AG09319 (cell line): ENCODE measurements around the gene LPCAT3.

Experiments
- DNase-seq: peaks from one replicate; pipeline ENCODE4 v3.0.0-alpha.2; 2010; ENCODE audit warnings: low read depth; ENCODE audit errors: extremely low read depth
- TF ChIP-seq, protein P1 (sequence below): IDR thresholded peaks from 2 replicates; pipeline ENCODE4 v1.5.1; 2011; ENCODE audit warnings: low read depth, mild to moderate bottlenecking, inconsistent platforms, low read length, moderate library complexity

Gene LPCAT3

DNA sequence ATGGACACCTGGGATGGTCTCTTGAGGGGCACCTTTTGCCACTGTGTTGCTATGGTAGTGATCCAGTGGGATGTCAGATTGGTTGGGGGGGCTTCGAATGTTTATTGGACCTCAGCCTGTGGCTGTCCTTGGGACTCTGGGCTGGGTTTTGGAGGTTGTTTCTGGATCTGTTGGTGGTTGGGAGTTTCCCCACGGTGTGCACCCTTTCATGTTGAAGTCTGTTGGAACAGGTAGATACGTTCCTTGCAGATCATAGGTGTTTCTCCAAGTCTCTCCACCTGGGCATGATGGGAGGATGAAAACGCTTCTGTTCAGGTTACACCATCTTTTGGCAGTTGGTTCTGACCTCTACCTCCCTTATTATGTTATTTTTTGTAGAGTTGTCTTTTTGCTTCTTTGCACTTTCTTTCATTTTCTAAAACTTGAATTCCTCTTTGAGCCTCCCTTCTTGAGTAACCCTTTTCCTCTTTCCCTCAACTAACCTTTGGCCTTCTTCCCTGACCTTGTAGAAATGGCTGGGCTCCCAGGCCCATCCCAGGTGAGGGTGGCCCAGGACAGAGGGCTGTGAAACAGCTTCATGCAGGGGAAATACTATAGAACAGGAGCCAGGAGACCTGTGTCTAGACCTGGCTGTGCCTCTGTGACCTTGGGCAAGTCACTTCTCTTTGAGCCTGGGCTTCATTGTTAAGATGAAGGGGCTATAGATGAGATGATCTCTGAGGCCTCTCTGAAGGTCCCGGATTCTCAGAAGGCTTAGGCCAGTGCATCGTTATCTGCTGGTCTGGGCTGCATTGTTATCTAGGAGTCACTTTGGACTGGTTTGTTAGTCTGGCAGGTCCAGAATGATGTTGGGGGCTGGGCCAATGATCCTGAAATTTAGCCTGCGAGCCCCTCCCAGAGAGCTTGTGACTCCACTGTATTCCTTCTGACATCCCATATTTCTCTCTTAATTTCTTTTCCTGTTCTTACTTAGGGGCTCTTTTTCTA is 88.5 kb downstream of the LPCAT3 start:
- DNase-seq: no peak
- TF ChIP-seq, protein P1, sequence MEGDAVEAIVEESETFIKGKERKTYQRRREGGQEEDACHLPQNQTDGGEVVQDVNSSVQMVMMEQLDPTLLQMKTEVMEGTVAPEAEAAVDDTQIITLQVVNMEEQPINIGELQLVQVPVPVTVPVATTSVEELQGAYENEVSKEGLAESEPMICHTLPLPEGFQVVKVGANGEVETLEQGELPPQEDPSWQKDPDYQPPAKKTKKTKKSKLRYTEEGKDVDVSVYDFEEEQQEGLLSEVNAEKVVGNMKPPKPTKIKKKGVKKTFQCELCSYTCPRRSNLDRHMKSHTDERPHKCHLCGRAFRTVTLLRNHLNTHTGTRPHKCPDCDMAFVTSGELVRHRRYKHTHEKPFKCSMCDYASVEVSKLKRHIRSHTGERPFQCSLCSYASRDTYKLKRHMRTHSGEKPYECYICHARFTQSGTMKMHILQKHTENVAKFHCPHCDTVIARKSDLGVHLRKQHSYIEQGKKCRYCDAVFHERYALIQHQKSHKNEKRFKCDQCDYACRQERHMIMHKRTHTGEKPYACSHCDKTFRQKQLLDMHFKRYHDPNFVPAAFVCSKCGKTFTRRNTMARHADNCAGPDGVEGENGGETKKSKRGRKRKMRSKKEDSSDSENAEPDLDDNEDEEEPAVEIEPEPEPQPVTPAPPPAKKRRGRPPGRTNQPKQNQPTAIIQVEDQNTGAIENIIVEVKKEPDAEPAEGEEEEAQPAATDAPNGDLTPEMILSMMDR: no peak

DNA sequence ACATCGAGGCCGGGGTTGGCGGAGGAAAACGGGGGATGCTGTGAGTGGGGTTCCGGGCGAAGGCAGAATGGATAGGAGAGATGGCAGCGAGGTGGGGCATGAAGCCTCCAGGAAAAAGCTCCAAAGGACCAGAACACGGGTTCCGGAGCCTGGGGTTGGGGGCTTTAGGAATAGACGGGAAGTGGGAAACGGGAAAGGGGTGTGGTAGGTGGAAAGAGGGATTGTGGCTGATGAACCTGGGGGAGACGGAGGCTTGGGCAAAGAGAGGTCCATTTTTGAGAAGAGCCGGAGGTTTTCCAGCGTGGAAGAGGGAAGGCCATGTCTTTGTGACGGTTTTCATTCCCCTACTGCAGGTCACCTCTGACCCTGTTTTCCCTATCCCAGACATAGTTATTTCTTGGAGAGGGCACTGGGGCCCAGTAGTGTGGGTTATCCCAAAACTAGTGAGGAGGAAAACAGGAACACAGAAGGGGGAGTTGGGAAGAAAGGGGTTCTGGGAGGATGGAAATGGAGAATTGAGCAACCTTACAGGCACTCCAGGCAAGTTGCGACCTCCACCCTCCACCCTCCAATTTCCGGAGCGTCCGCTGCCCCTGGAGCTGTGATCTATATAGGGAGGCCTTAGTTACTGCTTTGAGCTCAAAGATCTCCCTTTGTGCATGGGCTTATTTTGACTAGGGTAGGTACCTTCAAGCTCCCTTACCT is 89.4 kb downstream of the LPCAT3 start:
- TF ChIP-seq, protein P1: no peak

DNA sequence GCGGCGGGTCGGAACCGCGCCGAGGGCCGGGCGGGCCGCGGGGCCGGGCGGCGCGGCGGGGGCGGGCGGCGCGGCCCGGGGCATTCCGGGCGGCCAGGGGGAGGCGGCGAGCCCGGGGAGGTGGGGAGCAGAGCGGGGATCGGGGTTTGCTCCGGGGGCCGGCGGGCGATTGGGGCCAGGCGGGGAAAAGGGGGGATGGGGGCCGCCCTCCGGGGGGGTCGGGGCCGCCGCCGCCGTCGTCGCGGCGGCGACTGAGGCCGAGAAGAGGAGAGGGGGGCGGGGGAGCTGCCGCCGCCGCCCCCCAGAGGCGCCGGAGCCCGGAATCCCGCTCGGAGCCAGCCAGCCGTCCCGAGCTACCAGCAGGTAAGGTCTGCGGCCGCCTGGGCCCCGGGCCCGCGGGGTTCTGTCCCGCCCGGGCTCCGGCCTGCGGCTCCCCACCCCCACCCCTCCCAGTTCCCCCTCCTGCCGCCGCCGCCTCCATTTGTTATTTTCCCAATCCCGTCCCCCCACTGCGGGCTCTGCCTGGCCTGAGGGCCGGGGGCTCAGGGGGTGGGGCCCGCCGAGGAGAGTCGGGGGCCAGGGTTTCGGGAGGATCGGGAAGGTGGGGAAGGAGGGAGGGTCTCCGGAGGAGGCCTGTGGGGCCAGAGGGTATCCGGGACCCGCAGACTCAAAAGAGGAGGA is 90.1 kb downstream of the LPCAT3 start:
- TF ChIP-seq, protein P1: no peak

More for the DNA sequence above, 89.4 kb downstream of the LPCAT3 start:
- no peak for DNase-seq

DNA sequence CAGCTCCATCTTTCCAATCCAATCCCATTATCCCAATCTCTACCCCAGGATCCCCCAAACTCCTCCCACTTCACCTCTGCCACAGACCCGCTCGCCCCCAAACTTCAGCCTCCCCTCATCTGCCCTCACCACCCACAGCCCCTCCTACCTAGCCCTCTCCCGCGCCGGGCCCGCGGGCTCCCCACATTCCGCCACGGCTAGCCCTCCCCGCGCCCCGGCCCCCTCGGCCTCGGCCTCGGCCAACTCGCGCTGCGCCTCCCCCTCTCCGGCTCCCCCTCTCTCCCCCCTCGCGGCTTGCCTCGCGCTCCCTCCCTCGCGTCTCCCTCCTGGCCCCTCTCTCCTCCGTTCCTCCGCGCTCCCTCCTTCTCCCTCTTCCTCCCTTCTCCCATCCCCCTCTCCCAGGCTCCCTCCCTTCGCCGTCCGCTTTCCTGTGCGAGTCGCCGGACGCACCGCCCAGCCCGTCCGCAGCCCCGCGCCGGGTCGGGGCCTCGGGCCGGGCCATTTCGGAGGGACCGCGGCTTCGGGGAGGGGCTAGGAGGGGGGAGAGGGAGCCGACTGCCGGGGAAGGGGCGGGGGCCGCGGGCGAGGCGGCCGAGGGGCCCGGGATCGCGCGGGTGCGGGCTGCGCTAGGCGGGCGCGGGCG is 90.8 kb downstream of the LPCAT3 start, which contains the start of gene ATN1:
ATN1 (plus strand) TSS at position 581 of the 643 bp plus-strand sequence. CDS start 6,043 bp downstream, outside the sequence.
- DNase-seq: peak; percentile 67
- TF ChIP-seq, protein P1: no peak

More for the DNA sequence above, 90.1 kb downstream of the LPCAT3 start:
- DNase-seq: no peak
